Endothelial cell of umbilical vein (primary cell): Measurements from ENCODE around the gene CEP95.

ENCODE experiments used
- CTCF ChIP-seq, 2 donors: IDR thresholded peaks; 1 replicate in 1 of 2; 2 replicates in 1 of 2; pipeline ENCODE4 v1.5.1; 2011; ENCODE audit warnings: low read length in 2 of 2, mild to moderate bottlenecking in 2 of 2, moderate library complexity in 2 of 2, control low read depth in 1 of 2, inconsistent platforms in 1 of 2, low read depth in 1 of 2; ENCODE audit not compliant: insufficient read depth in 1 of 2; ENCODE audit errors: extremely low read depth in 1 of 2
- EZH2 ChIP-seq: IDR thresholded peaks from 2 replicates; pipeline ENCODE4 v1.6.1; 2012; ENCODE audit warnings: borderline replicate concordance, low read depth, mild to moderate bottlenecking, moderate library complexity, low read length, inconsistent platforms; ENCODE audit not compliant: severe bottlenecking
- FOS ChIP-seq: IDR thresholded peaks from 2 replicates; pipeline ENCODE4 v1.6.1; 2011; ENCODE audit warnings: mild to moderate bottlenecking, low read length, moderate library complexity, borderline replicate concordance; ENCODE audit not compliant: insufficient read depth
- GATA2 ChIP-seq: IDR thresholded peaks from 2 replicates; pipeline ENCODE4 v1.7.0; 2011; ENCODE audit warnings: low read depth, mild to moderate bottlenecking, moderate library complexity, mixed read lengths, low read length; ENCODE audit not compliant: insufficient read length, insufficient read depth
- JUN ChIP-seq: IDR thresholded peaks from 2 replicates; pipeline ENCODE4 v1.6.1; 2011; ENCODE audit warnings: borderline replicate concordance, low read depth; ENCODE audit not compliant: insufficient read length, insufficient read depth
- MAX ChIP-seq: IDR thresholded peaks from 2 replicates; pipeline ENCODE4 v1.6.1; 2011; ENCODE audit not compliant: insufficient read depth, insufficient read length
- MYC ChIP-seq: IDR thresholded peaks from one replicate; pipeline ENCODE4 v1.6.1; 2011; ENCODE audit warnings: mild to moderate bottlenecking, low read depth, low read length
- POLR2A ChIP-seq: IDR thresholded peaks from 2 replicates; pipeline ENCODE4 v1.6.1; 2012; ENCODE audit warnings: low read depth, mild to moderate bottlenecking, control low read depth, low read length
- POLR2AphosphoS5 ChIP-seq: IDR thresholded peaks from 2 replicates; pipeline ENCODE4 v1.6.1; 2012; ENCODE audit warnings: low read depth, mild to moderate bottlenecking, control low read depth, low read length, moderate library complexity; ENCODE audit not compliant: insufficient read depth

GRCh38 chr17:64502809-64503208, 4.0 kb upstream of the CEP95 start:
- TF ChIP-seq MYC (no peak), GATA2 (no peak), CTCF (IDR thresholded peaks at IDR 0.05; ENCODE audit: extremely low read depth in 1 of 2, insufficient read depth in 1 of 2, low read depth in 1 of 2, low read length in 2 of 2) (no peak), FOS (no peak), EZH2 (no peak), POLR2A (peak; percentile 50), MAX (no peak), POLR2AphosphoS5 (no peak), JUN (no peak)
